OCI-LY1 (cell line): ENCODE results near the gene PLD1.

ENCODE experiments used
- CTCF ChIP-seq: fragments of 200-600 bp; sonication (generic), shearing (Covaris generic); IDR thresholded peaks from 2 replicates; pipeline ENCODE4 v1.5.1; 2017; ENCODE audit warnings: mild to moderate bottlenecking, antibody characterized with exemption, low read length, moderate library complexity, mixed read lengths
- EZH2 ChIP-seq: fragments of 200-600 bp; sonication (generic), shearing (Covaris generic); IDR thresholded peaks from 2 replicates; pipeline ENCODE4 v1.8.0; 2017; ENCODE audit warnings: borderline replicate concordance, mixed run types, mild to moderate bottlenecking, antibody characterized with exemption, low read length, moderate library complexity, mixed read lengths

GRCh38 chr3:171632766-171633165, 177.5 kb downstream of the PLD1 start:
- TF ChIP-seq CTCF (no peak), EZH2 (no peak)
